NOMO-1 (cell line): ENCODE measurements around the gene CCDC183.
"Not testable (repeated sequence)": the region's sequence is repeated elsewhere in the genome, so short reads cannot be mapped to it uniquely, and the experiment has no call there.

Experiments used
- DNase-seq, 2 experiments: peaks; one replicate each; lab custom pipeline; 2025; ENCODE audit not compliant: unreplicated experiment in 2 of 2; lab: John Stamatoyannopoulos, UW

CCDC183 gene

DNA sequence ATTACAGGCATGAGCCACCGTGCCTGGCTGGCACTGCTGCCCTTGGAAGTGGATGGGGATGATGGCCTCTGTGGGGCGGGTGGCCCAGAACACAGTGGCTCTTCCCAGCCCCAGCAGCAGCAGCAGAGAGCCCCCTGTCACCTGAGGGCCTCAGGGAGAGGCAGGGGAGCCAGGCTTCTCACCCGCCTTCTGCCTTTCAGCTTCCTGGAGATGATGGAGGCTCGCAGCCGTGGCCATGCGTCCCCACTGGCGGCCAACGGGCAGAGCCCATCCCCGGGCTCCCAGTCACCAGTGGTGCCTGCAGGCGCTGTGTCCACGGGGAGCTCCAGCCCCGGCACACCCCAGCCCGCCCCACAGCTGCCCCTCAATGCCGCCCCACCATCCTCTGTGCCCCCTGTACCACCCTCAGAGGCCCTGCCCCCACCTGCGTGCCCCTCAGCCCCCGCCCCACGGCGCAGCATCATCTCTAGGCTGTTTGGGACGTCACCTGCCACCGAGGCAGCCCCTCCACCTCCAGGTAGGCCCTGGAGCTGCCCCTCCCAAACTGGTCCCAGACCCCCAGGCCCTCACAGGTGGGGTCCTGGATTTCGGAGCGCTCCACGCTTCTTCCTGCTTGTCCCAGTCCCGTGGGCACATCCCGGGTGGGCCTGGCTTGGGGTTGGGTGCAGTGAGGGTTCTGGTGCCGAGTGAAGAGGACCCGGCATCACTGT lies 41.2 kb downstream of the CCDC183 start:
- no peak for DNase-seq

DNA sequence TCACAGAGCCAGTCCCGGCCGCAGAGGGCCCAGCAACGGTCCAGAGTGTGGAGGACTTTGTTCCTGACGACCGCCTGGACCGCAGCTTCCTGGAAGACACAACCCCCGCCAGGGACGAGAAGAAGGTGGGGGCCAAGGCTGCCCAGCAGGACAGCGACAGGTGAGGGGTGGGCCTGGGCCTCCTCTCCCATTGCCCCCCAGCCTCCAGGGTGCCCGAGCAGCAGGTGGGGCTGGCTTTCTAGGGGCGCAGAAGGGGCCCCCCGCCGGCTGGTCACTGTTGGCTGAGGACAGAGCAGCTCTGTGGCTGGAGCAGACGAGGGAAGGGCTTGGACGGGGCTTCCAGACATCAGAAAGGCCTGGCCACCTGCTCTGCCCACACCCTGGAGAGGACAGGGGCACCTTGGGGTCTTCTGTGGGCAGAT lies 41.7 kb downstream of the CCDC183 start:
- DNase-seq: not testable (repeated sequence)

DNA sequence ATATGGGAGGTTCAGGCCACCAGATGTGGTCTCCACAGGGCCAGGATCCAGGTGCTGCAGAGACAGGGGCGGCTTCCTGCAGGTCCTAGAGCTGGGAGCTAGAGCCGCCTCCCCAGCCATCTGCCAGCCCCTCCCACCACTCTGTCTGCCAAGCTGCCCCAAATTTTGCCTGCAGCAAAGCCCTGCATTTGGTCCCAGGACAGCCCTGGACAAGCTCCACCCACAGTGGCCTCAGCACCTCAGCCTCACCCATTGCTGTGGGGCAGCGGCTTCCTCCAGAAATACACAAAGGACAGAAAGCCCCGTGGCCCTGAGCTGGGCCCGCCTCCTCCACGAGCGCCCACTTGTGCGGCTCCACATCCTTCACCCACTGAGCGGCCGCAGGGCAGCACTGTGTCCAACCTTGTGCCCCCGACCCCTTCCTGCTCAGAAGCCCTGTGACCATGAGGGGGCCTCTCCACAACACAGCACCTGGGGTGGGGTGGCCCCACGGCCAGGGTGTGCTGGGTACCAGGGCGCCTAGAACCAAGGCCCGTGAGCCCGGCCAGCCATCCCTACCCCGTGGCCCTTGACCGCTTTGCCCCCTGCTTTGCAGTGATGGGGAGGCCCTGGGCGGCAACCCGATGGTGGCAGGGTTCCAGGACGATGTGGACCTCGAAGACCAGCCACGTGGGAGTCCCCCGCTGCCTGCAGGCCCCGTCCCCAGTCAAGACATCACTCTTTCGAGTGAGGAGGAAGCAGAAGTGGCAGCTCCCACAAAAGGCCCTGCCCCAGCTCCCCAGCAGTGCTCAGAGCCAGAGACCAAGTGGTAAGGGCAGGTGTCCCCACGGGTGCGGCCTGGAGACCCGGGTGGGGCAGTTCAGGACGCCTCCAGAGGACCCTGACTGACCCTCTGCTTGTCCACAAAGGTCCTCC lies 42.4 kb downstream of the CCDC183 start:
- DNase-seq: no peak

DNA sequence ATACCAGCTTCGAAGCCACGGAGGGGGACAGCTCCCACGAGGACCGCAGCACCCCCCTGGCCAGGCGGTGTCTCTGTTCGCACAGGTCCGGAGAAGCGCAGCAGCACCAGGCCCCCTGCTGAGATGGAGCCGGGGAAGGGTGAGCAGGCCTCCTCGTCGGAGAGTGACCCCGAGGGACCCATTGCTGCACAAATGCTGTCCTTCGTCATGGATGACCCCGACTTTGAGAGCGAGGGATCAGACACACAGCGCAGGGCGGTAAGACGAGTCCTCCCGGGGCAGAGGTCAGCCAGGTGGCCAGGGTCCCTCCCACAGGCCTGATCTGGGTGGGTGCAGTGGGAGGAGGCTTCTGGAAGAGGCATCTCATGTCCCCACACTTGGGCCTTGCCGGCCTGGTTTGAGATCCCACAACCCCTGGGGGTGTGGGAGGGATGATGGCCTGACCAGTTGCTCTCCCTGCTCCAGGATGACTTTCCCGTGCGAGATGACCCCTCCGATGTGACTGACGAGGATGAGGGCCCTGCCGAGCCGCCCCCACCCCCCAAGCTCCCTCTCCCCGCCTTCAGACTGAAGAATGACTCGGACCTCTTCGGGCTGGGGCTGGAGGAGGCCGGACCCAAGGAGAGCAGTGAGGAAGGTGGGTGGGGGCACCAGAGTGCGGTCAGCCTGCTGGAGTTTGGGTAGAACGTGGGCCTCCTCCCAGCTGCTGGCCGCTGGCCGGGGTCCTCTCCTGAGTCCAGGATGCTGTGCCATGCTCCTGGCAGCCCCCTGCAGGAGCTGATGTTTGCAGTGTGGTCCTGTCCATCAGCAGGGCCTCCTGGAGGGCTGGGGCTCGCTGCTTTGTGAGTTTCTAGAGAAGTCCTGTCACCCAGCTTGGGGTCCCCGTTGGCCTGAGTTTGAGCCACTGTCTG lies 43.3 kb downstream of the CCDC183 start:
- DNase-seq: no peak

GRCh38 chr9:136840140-136840876 lies 44.2 kb downstream of the CCDC183 start:
- DNase-seq: no peak

- no peak for DNase-seq
Observed at GRCh38 chr9:136840877-136841645, 44.9 kb downstream of the CCDC183 start.

GRCh38 chr9:136841646-136842379 lies 45.7 kb downstream of the CCDC183 start:
- not testable (repeated sequence) for DNase-seq

DNA sequence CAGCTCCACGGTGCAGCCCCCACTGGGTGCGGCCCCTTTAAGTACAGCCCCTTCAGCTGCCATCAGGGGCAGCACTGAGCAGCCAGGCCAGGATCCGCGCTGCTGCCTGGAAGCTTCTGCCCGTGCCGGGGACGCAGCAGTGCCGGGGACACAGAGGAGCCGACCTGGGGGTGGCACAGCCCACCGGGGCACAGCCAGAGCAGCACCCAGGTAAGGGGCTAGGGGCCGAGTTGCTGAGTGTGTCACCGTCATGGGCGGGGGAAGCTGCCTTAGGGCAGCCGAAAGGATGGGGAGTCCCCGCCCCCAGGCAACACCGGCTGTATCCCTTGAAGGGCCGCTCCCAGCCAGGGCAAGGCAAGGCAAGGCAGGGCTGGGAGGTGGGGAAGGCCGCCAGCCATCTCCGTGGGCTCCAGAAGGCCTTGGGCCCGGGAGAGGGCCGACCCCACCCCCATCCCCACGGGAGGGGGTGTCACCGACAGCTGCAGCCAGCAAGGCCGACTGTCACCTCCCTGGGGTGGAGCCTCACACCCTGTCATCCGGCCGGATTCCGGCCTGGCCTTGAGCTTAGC lies 46.3 kb downstream of the CCDC183 start, which contains the start of gene AJM1:
AJM1 (plus strand) TSS at position 99 of the 569 bp plus-strand sequence. CDS start 1,937 bp downstream, outside the sequence.
- peak; percentile 76 to 83 for DNase-seq

GRCh38 chr9:136843159-136843800 lies 47.1 kb downstream of the CCDC183 start:
- not testable (repeated sequence) for DNase-seq

DNA sequence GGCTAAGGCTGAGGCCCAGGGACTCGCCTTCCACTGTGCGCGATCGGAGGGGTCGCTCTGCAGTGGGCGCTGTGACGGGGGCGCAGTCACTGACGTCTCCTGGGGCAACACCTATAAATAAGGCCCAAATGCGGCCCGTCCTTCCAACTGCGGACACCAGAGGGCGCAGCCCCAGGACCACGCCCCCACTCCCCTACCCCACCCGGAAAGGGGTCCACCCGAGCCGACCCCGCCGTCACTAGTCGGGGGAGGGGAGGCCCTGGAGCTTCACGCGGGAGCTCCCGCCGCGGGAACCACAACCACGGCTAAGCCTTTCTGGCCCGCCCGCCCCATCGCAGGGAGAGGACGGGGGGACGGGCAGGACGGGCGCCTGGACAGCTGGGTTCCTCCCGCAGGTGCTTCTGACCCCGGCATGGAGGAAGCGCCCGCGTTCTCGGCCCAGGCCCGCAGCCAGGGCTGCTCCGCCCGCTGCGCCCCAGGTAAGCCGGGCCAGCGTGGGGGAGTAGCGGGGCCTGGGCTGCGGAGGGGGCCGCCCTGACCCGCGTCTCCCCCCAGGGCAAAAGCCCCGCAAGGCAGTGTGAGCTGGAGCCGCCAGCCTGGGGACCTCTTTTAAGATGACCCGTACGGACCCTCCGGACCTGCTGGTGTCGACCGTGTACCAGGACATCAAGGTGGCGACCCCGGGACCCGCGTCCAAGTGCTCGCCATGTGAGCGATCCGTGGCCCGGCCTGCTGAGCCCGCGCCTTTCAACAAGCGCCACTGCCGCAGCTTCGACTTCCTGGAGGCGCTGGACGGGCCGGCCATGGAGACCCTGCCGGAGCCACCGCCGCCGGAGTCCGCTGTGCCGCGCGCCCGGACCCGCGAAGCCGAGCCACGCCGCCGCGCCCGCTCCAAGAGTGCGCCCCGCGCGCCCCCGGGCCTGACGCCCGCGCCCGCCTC lies 47.9 kb downstream of the CCDC183 start:
- peak; percentile 15 to 16 for DNase-seq

DNA sequence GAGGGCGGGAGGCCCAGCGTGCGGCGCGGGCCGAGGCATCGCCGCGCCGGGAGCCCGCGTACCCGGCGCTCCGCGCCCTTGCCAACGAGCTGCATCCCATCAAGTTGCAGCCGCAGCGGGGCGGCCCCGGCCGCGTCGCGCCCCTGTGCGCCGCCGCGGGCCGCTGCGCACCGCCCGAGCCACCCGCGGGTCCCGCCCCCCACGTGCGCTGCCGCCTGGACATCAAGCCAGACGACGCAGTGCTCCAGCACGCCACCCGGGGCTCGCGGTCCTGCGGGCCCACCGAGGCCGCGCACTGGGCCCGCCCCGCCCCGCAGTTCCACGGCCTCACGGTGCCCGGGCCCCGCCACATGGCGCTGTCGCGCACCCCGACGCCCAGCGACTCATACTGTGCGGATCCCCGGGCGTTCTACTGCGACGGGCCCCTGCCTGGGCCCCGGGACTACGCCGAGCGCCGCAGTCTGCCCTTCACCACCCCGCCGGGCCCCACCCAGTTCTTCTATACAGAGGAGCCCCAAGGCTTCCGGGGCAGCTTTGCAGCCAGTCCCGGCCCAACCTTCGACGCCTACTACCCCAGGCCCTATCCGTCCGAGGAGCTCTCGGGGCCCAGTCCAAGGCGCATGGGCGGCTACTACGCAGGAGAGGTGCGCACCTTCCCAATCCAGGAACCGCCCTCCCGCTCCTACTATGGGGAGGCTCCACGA lies 48.8 kb downstream of the CCDC183 start:
- DNase-seq: no peak

- no peak for DNase-seq
Observed at GRCh38 chr9:136845465-136846260, 49.5 kb downstream of the CCDC183 start.

DNA sequence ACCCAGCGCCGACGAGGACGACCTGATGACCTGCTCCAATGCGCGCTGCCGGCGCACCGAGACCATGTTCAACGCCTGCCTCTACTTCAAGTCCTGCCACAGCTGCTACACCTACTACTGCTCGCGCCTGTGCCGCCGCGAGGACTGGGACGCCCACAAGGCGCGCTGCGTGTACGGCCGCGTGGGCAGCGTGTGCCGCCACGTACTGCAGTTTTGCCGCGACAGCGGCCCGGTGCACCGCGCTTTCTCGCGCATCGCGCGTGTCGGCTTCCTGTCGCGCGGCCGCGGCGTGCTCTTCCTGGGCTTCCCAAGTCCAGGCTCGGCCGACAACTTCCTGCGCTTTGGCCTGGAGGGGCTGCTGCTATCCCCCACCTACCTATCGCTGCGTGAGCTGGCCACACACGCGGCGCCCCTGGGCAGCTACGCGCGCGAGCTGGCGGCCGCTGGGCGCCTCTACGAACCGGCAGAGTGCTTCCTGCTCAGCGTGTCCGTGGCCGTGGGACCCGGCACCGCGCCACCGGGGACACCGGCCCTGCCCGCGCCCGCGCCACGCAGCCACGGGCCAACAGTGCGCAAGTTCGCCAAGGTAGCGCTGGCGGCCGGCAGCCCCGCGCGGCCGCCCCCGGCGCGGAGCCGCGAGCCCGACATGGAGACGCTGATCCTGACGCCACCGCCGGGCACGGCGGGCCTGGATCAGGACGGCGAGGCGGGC lies 50.4 kb downstream of the CCDC183 start:
- no peak for DNase-seq

GRCh38 chr9:136847088-136847825 lies 51.1 kb downstream of the CCDC183 start:
- peak; percentile 33 to 34 for DNase-seq
